ENCODE measurements around the gene ZNF236.

DNA sequence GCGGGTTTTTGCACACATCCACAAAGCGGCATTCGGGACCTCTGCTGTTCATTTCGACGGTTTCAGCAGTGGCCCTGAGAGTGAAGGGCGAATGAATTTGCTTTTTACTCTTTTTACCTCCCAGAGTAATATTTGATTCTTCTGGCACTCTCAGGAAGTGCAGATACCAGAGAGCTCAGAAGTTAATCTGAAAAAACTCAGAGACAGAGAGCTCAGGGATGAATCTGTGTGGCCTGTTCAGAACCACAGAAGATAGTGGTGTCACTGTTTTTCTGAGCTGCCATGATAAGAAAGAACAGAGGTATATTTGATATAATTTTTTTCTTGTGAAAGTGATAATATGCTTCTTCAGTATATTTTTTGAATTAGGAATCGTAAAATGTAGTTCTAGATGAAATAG, 181.0 kb downstream of the ZNF236 start:
- TF ChIP-seq RXRA (IDR thresholded peaks at IDR 0.05) (no peak), TAF1 (conservative IDR thresholded peaks at IDR 0.05) (no peak), GABPA (IDR thresholded peaks at IDR 0.05 in 1 of 2, conservative IDR thresholded peaks at IDR 0.05 in 1 of 2) (no peak), MAX (IDR thresholded peaks at IDR 0.05) (no peak)
- TF ChIP-seq, protein P1, sequence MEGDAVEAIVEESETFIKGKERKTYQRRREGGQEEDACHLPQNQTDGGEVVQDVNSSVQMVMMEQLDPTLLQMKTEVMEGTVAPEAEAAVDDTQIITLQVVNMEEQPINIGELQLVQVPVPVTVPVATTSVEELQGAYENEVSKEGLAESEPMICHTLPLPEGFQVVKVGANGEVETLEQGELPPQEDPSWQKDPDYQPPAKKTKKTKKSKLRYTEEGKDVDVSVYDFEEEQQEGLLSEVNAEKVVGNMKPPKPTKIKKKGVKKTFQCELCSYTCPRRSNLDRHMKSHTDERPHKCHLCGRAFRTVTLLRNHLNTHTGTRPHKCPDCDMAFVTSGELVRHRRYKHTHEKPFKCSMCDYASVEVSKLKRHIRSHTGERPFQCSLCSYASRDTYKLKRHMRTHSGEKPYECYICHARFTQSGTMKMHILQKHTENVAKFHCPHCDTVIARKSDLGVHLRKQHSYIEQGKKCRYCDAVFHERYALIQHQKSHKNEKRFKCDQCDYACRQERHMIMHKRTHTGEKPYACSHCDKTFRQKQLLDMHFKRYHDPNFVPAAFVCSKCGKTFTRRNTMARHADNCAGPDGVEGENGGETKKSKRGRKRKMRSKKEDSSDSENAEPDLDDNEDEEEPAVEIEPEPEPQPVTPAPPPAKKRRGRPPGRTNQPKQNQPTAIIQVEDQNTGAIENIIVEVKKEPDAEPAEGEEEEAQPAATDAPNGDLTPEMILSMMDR (IDR thresholded peaks at IDR 0.05; ENCODE audit: low read depth, low read length, missing input control): no peak

All from liver (tissue), 3 donors.